HG03280 (cell line): Measurements from ENCODE around the gene SEZ6L.

Experiments used
- ATAC-seq: cut with Tn5 transposase; IDR thresholded peaks from one replicate; pipeline ENCODE4 v1.9.1; 2021; ENCODE audit warnings: mild to moderate bottlenecking, moderate library complexity; ENCODE audit not compliant: unreplicated experiment

SEZ6L gene

GRCh38 chr22:26327306-26327705 is 158.0 kb downstream of the SEZ6L start:
- ATAC-seq, result no peak

GRCh38 chr22:26328221-26328620 is 159.0 kb downstream of the SEZ6L start:
- ATAC-seq, result no peak

- ATAC-seq, result no peak
Observed at GRCh38 chr22:26330971-26331625, 161.8 kb downstream of the SEZ6L start.

GRCh38 chr22:26333088-26333800 is 164.0 kb downstream of the SEZ6L start:
- ATAC-seq, result no peak

- no peak for ATAC-seq
Observed at GRCh38 chr22:26334232-26334631, 165.0 kb downstream of the SEZ6L start.

GRCh38 chr22:26336773-26337172 is 167.5 kb downstream of the SEZ6L start:
- ATAC-seq, result no peak

- ATAC-seq, result no peak
Observed at GRCh38 chr22:26339755-26340154, 170.5 kb downstream of the SEZ6L start.

- no peak for ATAC-seq
Observed at GRCh38 chr22:26342745-26343410, 173.6 kb downstream of the SEZ6L start.

- ATAC-seq, result no peak
Observed at GRCh38 chr22:26345496-26345895, 176.2 kb downstream of the SEZ6L start.

- ATAC-seq, result no peak
Observed at GRCh38 chr22:26348810-26349526, 179.7 kb downstream of the SEZ6L start.

- ATAC-seq, result no peak
Observed at GRCh38 chr22:26354707-26355106, 185.4 kb downstream of the SEZ6L start.

GRCh38 chr22:26357281-26357680 is 188.0 kb downstream of the SEZ6L start:
- ATAC-seq, result no peak

GRCh38 chr22:26357813-26358212 is 188.6 kb downstream of the SEZ6L start:
- ATAC-seq, result no peak

GRCh38 chr22:26359156-26359555 is 189.9 kb downstream of the SEZ6L start:
- ATAC-seq, result no peak

- ATAC-seq, result no peak
Observed at GRCh38 chr22:26360169-26360885, 191.1 kb downstream of the SEZ6L start.

GRCh38 chr22:26362471-26362870 is 193.2 kb downstream of the SEZ6L start:
- no peak for ATAC-seq

GRCh38 chr22:26364066-26365015 is 195.1 kb downstream of the SEZ6L start:
- peak; percentile 60 for ATAC-seq

GRCh38 chr22:26367402-26368245 is 198.4 kb downstream of the SEZ6L start:
- no peak for ATAC-seq

- no peak for ATAC-seq
Observed at GRCh38 chr22:26372890-26373289, 203.6 kb downstream of the SEZ6L start.
